SH-SY5Y (cell line): ENCODE results near the gene MIOX.

Source experiments
- GATA2 ChIP-seq: IDR thresholded peaks from 2 replicates; pipeline ENCODE4 v1.6.1; 2011; ENCODE audit warnings: mild to moderate bottlenecking, low read depth, low read length
- GATA3 ChIP-seq: IDR thresholded peaks from 2 replicates; pipeline ENCODE4 v1.6.1; 2011; ENCODE audit warnings: low read depth, mild to moderate bottlenecking, low read length, moderate library complexity

MIOX gene

DNA sequence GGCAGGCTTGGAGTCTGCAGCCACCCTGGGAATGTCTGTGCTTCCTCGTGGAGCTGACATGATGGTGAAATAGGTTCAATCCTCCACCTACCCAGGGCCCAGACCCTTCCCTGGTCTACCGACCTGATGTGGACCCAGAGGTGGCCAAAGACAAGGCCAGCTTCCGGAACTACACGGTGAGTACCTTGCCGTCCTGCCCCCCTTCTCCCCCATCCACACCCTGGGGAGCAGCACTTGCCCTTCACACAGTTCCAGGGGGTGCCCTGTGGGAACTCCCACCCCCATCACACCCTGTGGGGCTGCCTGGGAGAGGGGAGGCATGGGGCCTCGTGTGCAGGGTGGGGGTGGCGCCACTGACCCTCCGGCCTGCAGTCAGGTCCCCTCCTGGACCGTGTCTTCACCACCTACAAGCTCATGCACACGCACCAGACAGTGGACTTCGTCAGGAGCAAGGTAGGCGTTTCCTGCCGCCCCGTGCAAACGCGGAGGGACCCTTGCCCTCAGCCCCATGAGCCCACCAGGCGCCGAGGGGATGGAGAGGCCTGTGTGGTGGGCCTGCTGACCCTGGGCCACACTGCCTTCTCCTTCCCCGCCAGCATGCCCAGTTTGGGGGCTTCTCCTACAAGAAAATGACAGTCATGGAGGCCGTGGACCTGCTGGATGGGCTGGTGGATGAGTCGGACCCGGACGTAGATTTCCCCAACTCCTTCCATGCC is 789 bp downstream of the MIOX start:
- TF ChIP-seq GATA2 (no peak), GATA3 (no peak)

DNA sequence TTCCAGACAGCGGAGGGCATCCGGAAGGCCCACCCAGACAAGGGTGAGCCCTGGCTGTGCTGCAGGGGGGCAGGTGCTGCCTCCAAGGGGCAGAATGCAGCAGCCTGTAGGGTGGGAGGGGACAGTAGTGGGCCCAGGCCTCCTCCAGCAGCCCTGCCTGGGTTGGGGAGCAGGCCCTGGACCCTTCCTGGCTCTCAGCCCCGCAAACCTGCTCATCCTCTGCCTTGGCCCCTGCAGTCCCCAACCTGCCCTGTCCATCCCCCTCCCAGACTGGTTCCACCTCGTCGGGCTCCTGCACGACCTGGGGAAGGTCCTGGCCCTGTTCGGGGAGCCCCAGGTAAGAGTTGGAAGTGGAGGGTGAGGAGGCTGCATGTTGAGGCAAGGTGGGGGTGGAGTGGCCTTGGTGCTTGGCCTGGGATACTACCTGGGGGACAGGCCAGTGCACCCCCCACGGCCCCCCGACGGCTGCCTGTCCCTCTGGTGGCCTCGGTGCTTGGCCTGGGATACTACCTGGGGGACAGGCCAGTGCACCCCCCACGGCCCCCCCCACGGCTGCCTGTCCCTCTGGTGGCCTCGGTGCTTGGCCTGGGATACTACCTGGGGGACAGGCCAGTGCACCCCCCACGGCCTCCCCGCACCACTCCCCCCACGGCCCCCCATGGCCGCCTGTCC is 1.5 kb downstream of the MIOX start:
- TF ChIP-seq GATA3: no peak
- TF ChIP-seq GATA2: no peak

DNA sequence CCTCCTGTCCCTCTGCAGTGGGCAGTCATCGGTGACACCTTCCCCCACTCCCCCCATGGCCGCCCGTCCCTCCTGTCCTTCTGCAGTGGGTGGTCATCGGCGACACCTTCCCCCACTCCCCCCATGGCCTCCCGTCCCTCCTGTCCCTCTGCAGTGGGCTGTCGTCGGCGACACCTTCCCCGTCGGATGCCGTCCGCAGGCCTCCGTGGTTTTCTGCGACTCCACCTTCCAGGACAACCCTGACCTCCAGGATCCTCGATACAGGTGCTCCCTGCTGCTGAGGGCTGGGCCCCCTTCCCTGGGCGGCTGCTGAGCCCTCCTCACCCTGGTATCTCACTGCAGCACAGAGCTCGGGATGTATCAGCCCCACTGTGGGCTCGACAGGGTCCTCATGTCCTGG is 2.2 kb downstream of the MIOX start:
- TF ChIP-seq GATA3 (no peak), GATA2 (no peak)

DNA sequence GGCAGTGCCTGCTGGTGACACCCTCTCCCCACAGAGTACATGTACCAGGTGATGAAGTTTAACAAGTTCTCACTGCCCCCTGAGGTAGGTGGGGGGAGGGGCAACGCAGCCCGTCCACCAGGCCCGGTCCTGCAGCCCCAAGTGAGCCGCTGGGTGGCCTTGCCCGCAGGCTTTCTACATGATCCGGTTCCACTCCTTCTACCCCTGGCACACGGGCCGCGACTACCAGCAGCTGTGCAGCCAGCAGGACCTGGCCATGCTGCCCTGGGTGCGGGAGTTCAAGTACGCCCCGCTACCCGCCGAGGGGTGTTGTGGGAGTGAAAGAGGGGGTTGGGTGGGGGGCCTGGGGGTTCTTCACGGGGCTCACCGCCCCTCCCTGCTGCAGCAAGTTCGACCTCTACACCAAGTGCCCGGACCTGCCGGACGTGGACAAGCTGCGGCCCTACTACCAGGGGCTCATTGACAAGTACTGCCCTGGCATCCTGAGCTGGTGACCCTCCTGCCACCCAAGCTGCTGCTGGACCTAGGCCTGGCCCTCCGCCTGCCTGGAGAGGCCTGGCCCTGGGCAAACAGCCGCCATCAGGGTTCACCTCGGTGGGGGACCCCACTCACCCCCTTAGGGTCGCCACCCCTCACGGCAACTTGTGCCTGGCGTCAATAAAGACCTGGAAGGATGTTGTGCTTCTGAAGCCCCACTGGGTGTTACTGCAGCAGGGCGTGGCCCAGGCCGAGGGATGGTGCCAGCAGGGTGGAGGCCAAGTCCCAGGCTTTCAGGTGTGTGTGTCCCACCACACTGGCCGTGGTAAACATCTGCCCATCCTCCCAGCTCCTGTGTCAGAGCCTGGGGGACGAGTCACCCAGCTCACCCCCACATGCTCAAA is 2.9 kb downstream of the MIOX start:
- no peak for TF ChIP-seq GATA3
- TF ChIP-seq GATA2: no peak

DNA sequence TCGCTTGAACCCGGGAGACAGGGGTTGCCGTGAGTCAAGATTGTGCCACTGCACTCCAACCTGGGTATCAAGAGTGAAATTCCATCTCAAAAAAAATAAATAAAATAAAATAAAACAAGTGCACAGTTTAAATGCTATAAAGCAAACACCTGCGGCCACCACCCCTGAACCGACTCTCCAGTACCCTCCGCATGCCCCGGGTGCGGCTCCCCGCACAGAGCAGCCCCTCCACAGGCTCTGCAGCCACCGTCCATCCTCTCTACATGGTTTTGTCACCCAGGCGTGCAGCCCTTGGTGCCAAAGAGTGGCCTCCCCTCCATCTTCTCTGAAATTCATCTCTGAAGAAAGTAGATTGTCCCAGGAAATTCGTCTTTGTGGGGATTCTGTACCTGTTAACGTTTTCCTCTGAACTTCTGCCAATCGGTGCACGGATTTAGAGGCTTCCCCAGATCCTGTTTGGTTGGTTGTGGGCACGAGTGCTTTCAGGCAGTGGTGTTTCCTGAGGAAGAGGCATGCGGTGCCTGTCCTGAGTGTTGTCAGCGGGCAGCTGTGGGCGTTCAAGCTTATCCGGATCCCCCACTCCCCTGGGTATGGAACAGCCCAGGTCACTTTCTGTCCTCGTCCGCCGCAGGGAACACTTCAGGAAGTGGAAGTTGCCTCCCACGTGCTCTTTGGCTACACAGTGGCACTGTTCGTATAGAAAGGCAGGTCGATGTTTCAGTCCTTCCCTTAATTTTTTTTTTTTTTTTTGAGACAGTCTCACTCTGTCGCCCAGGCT is 4.1 kb downstream of the MIOX start:
- TF ChIP-seq GATA2: no peak
- TF ChIP-seq GATA3: no peak

DNA sequence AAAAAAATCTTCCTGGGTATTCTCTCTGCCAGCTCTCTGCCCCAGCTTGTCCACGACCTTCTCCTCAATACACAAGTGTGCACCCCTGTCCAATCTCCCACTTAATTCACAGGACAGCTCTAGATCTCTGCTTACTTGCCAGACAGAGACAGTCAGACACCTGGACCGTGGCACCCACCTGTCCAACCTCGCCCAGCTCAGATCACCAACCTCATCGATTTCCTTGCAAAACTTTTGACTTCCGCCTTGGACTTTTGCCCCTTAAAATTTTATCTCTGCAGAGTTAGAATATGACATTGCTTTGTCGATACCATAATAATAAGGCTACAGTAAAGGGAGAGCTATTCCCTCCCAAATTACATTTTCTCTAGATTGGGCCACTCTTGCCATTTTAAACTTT is 10.4 kb downstream of the MIOX start:
- no peak for TF ChIP-seq GATA2
- TF ChIP-seq GATA3: no peak

DNA sequence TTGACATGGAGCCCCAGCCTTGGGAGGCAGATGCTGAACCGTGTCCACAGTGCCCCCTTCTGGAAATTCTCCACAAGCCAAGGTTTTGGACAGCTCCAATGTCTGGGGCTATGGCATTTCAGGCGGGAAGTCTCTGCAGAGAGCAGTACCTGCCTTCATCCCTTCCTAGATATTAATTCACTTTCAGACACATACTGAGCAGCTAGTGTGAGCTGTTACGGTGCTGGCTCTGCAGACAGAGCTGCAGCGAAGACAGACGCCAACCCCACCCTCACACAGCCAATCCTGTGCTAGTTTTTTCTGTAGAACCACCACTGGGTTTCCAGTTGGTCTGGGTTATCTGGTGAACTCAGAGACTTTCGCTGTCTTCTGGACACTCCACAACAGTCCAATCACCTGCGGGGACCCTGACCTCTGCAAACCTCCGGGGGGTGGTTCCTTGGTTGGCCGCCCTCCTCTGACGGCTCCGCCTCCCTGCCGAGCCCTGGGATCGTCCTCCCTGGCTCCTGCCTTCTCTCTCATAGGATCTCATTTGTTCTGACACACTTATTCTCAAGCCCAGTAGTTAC is 11.7 kb downstream of the MIOX start:
- TF ChIP-seq GATA3 (no peak), GATA2 (no peak)

DNA sequence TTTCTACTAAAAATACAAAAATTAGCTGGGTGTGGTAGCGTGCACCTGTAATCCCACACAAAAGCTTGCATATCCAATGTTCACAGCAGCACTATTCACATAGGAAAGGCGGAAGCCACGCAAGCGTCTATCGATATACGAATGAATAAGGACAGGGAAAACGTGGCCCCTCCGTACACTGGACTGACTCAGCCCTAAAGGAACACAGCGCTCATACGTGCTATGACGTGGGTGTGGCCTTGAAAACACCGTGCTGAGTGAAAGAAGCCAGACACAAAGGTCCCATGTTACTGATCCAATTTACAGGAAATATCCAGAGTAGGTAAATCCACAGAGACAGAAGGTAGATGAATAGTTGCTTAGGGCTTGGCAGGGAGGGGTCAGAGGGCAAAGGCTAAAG is 13.8 kb downstream of the MIOX start:
- TF ChIP-seq GATA2 (no peak), GATA3 (no peak)

DNA sequence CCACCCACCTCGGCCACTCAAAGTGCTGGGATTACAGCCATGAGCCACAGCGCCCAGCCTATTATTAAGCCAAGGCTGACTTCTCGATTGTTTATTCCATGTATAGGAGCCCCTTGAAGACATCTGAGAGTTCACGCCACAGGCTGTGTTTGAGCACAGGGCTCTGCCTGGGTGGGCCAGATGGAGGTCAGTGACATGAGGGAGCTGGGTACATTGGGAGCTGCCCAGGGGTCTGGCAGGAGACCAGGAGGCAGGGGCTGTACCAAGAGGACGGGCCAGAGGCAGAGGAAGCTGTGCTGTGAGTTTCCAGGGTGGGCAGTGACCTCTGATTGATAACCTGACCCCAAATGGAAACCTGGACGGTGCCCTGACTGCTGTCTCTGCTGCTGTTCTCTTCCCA is 15.4 kb downstream of the MIOX start:
- TF ChIP-seq GATA3 (no peak), GATA2 (no peak)

DNA sequence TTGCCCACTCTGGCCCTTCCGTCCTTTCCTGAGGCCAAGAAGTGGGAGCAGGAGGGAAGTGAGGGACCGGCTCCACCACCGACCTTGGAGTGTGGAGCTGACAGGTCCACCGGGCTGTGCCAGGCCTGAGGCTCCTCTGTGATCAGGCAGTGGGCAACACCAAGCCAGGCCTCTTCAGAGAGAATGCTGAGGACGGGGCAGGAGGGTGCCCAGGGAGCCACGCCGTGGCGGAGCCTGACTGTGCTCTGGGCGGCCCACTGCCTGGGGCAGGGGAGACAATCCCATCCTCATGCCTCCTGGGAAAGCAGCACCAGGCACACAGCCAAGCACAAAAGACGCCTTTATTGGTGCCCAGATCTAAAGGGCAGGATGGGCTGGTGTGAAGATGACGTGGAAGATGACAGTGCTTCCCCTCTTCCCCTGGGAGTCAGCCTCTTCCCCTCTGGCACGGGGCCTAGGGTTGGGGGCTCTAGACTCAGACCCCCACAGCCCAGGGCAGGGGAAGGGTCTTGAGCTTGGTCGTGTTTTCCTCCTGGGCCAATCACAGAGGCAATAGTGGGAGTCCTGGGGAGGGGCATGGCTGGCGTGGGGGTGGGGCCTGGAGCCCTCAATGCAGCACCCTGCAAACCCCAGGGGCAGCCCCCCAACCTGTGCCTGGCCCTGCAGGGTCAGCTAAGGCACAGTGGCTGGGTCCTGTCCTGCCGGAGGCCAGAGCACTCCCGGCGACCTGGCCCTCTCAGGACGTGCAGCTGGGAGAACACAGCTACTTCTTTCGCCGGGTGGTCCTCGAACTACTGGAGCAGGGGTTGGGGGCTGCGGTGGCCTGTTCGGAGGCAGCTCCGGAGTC is 16.2 kb downstream of the MIOX start:
- TF ChIP-seq GATA3: no peak
- TF ChIP-seq GATA2: no peak

DNA sequence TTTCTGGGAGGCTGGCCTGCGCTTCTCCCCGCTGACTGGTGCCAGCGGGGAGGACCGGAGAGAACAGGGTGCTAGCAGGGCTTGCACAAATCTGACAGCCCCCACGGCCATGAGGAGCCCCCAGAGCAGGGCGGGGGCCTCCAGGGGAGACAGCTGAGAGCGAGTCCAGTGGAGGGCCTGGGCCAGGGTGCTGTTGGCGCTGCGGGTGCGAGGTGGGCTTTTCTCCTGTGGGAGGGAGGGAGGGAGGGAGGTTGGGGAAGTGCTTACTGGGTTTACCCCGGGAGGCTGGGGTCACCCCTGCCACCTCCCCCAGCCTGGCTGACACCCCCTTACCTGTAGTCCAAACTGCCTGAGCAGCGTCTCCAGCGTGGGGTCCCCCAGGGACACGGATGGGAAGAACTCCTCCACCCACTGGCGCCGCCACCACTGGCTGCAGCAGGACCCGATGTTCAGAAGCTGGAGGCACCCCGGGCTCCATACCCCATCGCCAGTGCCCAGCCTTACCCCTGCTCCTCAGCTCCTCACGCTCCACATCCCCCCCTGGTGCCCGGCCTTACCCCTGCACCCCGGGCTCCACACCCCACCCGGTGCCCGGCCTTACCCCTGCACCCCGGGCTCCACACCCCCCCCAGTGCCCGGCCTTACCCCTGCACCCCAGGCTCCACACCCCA is 17.0 kb downstream of the MIOX start:
- TF ChIP-seq GATA3 (no peak), GATA2 (no peak)

DNA sequence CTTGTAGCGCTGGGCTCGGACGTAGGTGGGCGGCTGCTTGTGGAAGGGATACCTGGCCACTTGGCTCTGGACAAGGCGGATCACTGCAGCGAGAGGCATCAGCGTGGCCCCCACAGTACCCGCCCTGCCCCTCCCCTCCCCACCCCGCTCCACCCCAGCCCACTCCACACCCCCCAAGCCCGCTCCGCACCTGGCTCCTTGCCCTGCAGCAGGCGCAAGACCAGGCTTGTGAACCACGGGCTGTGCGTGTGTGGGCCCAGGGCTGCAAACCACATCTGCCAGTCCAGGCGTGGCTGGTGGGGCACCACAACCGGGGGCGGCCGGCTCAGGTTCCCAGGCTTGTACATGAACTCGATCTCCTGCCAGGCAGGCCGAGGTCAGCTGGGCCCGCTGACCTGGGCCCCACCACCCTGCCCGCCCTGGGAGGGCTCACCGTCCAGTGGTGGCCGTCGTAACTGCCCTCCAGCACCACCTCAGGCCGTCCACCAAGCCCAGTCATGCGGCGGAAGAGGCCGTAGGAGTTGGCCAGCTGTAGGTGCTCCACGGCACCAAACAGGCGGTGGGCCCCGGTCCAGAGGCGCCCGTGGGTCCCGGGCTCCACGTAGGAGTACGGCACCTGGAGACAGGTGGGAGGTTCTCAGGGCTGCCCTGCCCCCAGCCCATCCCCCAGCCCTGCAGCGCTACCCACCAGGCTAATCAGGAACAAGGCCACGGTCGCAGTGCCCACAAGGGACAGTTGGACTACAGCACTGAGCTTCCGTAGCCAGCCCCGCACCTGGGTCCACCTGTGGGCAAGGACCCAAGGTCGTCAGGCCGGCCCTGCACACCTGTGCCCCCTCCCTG is 17.9 kb downstream of the MIOX start:
- TF ChIP-seq GATA2: no peak
- no peak for TF ChIP-seq GATA3
